Urinary bladder (tissue), 4 donors: ENCODE measurements around the gene MEIS1. TPM values are rescaled to one million over a fixed set of nuclear protein-coding genes. Genes with fewer than 3 reads are reported as not detected.
"Not testable (repeated sequence)": the region's sequence is repeated elsewhere in the genome, so short reads cannot be mapped to it uniquely, and the experiment has no call there.

ENCODE experiments used
- DNase-seq: peaks from one replicate; pipeline ENCODE4 v3.0.0-alpha.2; 2015; ENCODE audit errors: extremely low spot score
- H3K27ac ChIP-seq: one replicate; pipeline ENCODE4 v1.5.1; 2013; ENCODE audit warnings: low read depth, mild to moderate bottlenecking, moderate library complexity
- H3K36me3 ChIP-seq: one replicate; pipeline ENCODE4 v1.6.1; 2013; ENCODE audit warnings: mild to moderate bottlenecking, moderate library complexity; ENCODE audit not compliant: insufficient read depth
- H3K4me1 ChIP-seq: one replicate; pipeline ENCODE4 v1.6.1; 2013; ENCODE audit warnings: mild to moderate bottlenecking, moderate library complexity; ENCODE audit not compliant: insufficient read depth
- H3K4me3 ChIP-seq: one replicate; pipeline ENCODE4 v1.5.1; 2013; ENCODE audit warnings: low read depth, low read length
- WGBS: extraction: QIAGEN DNeasy Blood & Tissue Kit; methylation state at CpG from one replicate; pipeline ENCODE4 v1.1.7; 2013; 5-methylcytosine and 5-hydroxymethylcytosine counted together
- polyA plus RNA-seq: library from polyadenylated mRNA; stranded (reverse); fragments of 200-250 nt; gene quantifications from one replicate; pipeline ENCODE4 v1.2.3, GENCODE V29; 2013
- total RNA-seq: library from RNA; depleted of rRNA; stranded (reverse); fragments of >200 nt; gene quantifications from one replicate; pipeline ENCODE4 v1.2.3, GENCODE V29; 2014
- donor health status: healthy with polysubstance abuse.
- donor health status: healthy.

The MEIS1 gene
- total and polyA plus RNA-seq, 2 donors: 46.5 to 213 TPM

GRCh38 chr2:66478731-66479316 lies 43.9 kb downstream of the MEIS1 start:
- WGBS: 63% methylated on average over 2 of the region's 2 CpGs

GRCh38 chr2:66481100-66481549 lies 46.2 kb downstream of the MEIS1 start:
- H3K4me1 ChIP-seq: no peaks in the 10 kb centered on the region
- no peak for DNase-seq
- no peak overlapping the region for H3K4me3 ChIP-seq
- H3K27ac ChIP-seq: no peak overlapping the region
- 43% methylated on average over 2 of the region's 2 CpGs for WGBS
- H3K36me3 ChIP-seq: no peaks in the 10 kb centered on the region

More at GRCh38 chr2:66478731-66479316, 43.9 kb downstream of the MEIS1 start:
- no peaks in the 10 kb centered on the region for H3K4me1 ChIP-seq
- peaks cover 2% of the 10 kb centered on the region for H3K36me3 ChIP-seq
- DNase-seq: no peak
- H3K27ac ChIP-seq: no peak overlapping the region
- no peak overlapping the region for H3K4me3 ChIP-seq

GRCh38 chr2:66485252-66485651 lies 50.3 kb downstream of the MEIS1 start:
- 91% methylated on average over 2 of the region's 2 CpGs for WGBS
- not testable (repeated sequence) for H3K4me1 ChIP-seq, H3K36me3 ChIP-seq, H3K4me3 ChIP-seq, H3K27ac ChIP-seq, DNase-seq

GRCh38 chr2:66488946-66489345 lies 54.0 kb downstream of the MEIS1 start:
- H3K36me3 ChIP-seq: no peaks in the 10 kb centered on the region
- peaks cover 2% of the 10 kb centered on the region for H3K4me1 ChIP-seq
- whole genome bisulfite sequencing: 78% methylated on average over 1 of the region's 1 CpG
- no peak for DNase-seq
- H3K27ac ChIP-seq: no peak overlapping the region
- no peak overlapping the region for H3K4me3 ChIP-seq

GRCh38 chr2:66489436-66489835 lies 54.5 kb downstream of the MEIS1 start:
- Histone ChIP-seq H3K4me1 (peaks cover 2% of the 10 kb centered on the region), H3K27ac (no peak overlapping the region), H3K36me3 (no peaks in the 10 kb centered on the region), H3K4me3 (no peak overlapping the region)
- WGBS: 12% methylated on average over 1 of the region's 1 CpG
- no peak for DNase-seq

- DNase-seq: no peak
- no peak overlapping the region for H3K27ac ChIP-seq
- H3K4me3 ChIP-seq: no peak overlapping the region
- peaks cover 2% of the 10 kb centered on the region for H3K4me1 ChIP-seq
- H3K36me3 ChIP-seq: no peaks in the 10 kb centered on the region
- WGBS: 30% methylated on average over 3 of the region's 3 CpGs
These were observed 55.7 kb downstream of the MEIS1 start for GRCh38 chr2:66490588-66491001.

- 42% methylated on average over 6 of the region's 6 CpGs for WGBS
- H3K36me3 ChIP-seq: peaks cover 1% of the 10 kb centered on the region
These were observed 59.8 kb downstream of the MEIS1 start for GRCh38 chr2:66494708-66495107.

GRCh38 chr2:66495788-66496640 lies 61.1 kb downstream of the MEIS1 start:
- WGBS: 35% methylated on average over 13 of the region's 13 CpGs
- Histone ChIP-seq H3K4me1 (no peaks in the 10 kb centered on the region), H3K27ac (peak overlapping the region; percentile 65), H3K36me3 (peaks cover 1% of the 10 kb centered on the region), H3K4me3 (no peak overlapping the region)
- DNase-seq: peak; percentile 64

More at GRCh38 chr2:66494708-66495107, 59.8 kb downstream of the MEIS1 start:
- Histone ChIP-seq H3K4me3 (no peak overlapping the region), H3K27ac (no peak overlapping the region), H3K4me1 (peaks cover 2% of the 10 kb centered on the region)
- DNase-seq: no peak

GRCh38 chr2:66496670-66497420 lies 61.9 kb downstream of the MEIS1 start:
- WGBS: 32% methylated on average over 5 of the region's 5 CpGs
- peak overlapping the region; percentile 65 for H3K27ac ChIP-seq

GRCh38 chr2:66497431-66498288 lies 62.7 kb downstream of the MEIS1 start:
- Histone ChIP-seq H3K27ac (no peak overlapping the region), H3K4me1 (no peaks in the 10 kb centered on the region), H3K4me3 (no peak overlapping the region), H3K36me3 (peaks cover 1% of the 10 kb centered on the region)
- WGBS: 88% methylated on average over 6 of the region's 6 CpGs
- DNase-seq: no peak

More at GRCh38 chr2:66496670-66497420, 61.9 kb downstream of the MEIS1 start:
- no peak overlapping the region for H3K4me3 ChIP-seq
- no peak for DNase-seq
- H3K4me1 ChIP-seq: no peaks in the 10 kb centered on the region
- peaks cover 1% of the 10 kb centered on the region for H3K36me3 ChIP-seq

GRCh38 chr2:66498289-66498975 lies 63.5 kb downstream of the MEIS1 start:
- no peak for DNase-seq
- 58% methylated on average over 5 of the region's 5 CpGs for WGBS
- Histone ChIP-seq H3K36me3 (peaks cover 1% of the 10 kb centered on the region), H3K4me1 (no peaks in the 10 kb centered on the region), H3K27ac (no peak overlapping the region), H3K4me3 (no peak overlapping the region)

- H3K4me1 ChIP-seq: no peaks in the 10 kb centered on the region
These were observed 66.3 kb downstream of the MEIS1 start for GRCh38 chr2:66501267-66501666.

More at GRCh38 chr2:66501267-66501666, 66.3 kb downstream of the MEIS1 start:
- Histone ChIP-seq H3K36me3 (peaks cover 1% of the 10 kb centered on the region), H3K27ac (no peak overlapping the region), H3K4me3 (no peak overlapping the region)
- no peak for DNase-seq
